WTC11 (cell line): ENCODE measurements around the gene SMOC2. TPM values are rescaled to one million over a fixed set of nuclear protein-coding genes. Genes with fewer than 3 reads are reported as not detected.

Experiments
- ATAC-seq: fragments of 200-7000 bp; cut with Tn5 transposase; 2 replicates; pipeline ENCODE4 v1.10.0; 2021; ENCODE audit warnings: mild to moderate bottlenecking, moderate library complexity
- CTCF ChIA-PET: fragments of 300-600 bp; sonication (Branson Sonifier 250); formaldehyde crosslinking; loops from one replicate; lab custom pipeline; 2021; ENCODE audit warnings: antibody characterized with exemption; lab: Charles Lee
- POLR2A ChIA-PET: fragments of 350-600 bp; sonication (Branson Sonifier 250); formaldehyde crosslinking; loops from one replicate; lab custom pipeline; 2021; ENCODE audit warnings: antibody characterized with exemption; lab: Charles Lee
- DNase-seq: peaks from one replicate; pipeline ENCODE4 v3.0.0; 2021; ENCODE audit warnings: low spot score
- H3K27ac Mint-ChIP-seq: 2 replicates; pipeline ENCODE4 v1.8.0; 2021; ENCODE audit warnings: mixed read lengths
- H3K27me3 Mint-ChIP-seq: 2 replicates; pipeline ENCODE4 v1.8.0; 2021; ENCODE audit warnings: low read depth, mild to moderate bottlenecking, moderate library complexity, mixed read lengths
- H3K36me3 Mint-ChIP-seq: 2 replicates; pipeline ENCODE4 v1.8.0; 2021; ENCODE audit warnings: mixed read lengths
- H3K4me1 Mint-ChIP-seq: 2 replicates; pipeline ENCODE4 v1.8.0; 2022; ENCODE audit warnings: mixed read lengths
- H3K4me3 Mint-ChIP-seq: 2 replicates; pipeline ENCODE4 v1.8.0; 2021; ENCODE audit warnings: mild to moderate bottlenecking, moderate library complexity, mixed read lengths
- H3K9me3 Mint-ChIP-seq: 2 replicates; pipeline ENCODE4 v1.8.0; 2021; ENCODE audit warnings: mixed read lengths
- CREB1 ChIP-seq: sonication (generic); formaldehyde crosslinking; IDR thresholded peaks from 2 replicates; pipeline ENCODE4 v1.8.0; 2023; ENCODE audit warnings: mild to moderate bottlenecking, missing genetic modification reagents
- ELF4 ChIP-seq: sonication (generic); formaldehyde crosslinking; IDR thresholded peaks from 2 replicates; pipeline ENCODE4 v1.8.1; 2022; ENCODE audit warnings: low read depth, mild to moderate bottlenecking, moderate library complexity, missing genetic modification reagents
- EMX1 ChIP-seq: fragments of 250-450 bp; sonication (Bioruptor Pico); IDR thresholded peaks from 2 replicates; pipeline ENCODE4 v1.8.0; 2021; ENCODE audit warnings: mild to moderate bottlenecking
- ETV6 ChIP-seq: sonication (generic); formaldehyde crosslinking; IDR thresholded peaks from 2 replicates; pipeline ENCODE4 v1.8.1; 2022; ENCODE audit warnings: mild to moderate bottlenecking, missing genetic modification reagents
- GRHL2 ChIP-seq: fragments of 250-450 bp; sonication (Bioruptor Pico); IDR thresholded peaks from 2 replicates; pipeline ENCODE4 v1.8.0; 2022; ENCODE audit warnings: mild to moderate bottlenecking, moderate library complexity; ENCODE audit not compliant: insufficient replicate concordance, severe bottlenecking
- GTF2I ChIP-seq: fragments of 250-450 bp; sonication (Bioruptor Pico); conservative IDR thresholded peaks from 2 replicates; pipeline ENCODE4 v1.4.0; 2021; ENCODE audit warnings: mild to moderate bottlenecking
- NFATC4 ChIP-seq: fragments of 250-450 bp; sonication (Bioruptor Pico); IDR thresholded peaks from 2 replicates; pipeline ENCODE4 v1.9.0; 2021; ENCODE audit warnings: mild to moderate bottlenecking
- NFE2L1 ChIP-seq: sonication (generic); formaldehyde crosslinking; IDR thresholded peaks from 2 replicates; pipeline ENCODE4 v1.8.1; 2023; ENCODE audit warnings: missing genetic modification reagents
- NR1H2 ChIP-seq: sonication (generic); formaldehyde crosslinking; IDR thresholded peaks from 2 replicates; pipeline ENCODE4 v1.9.0; 2021; ENCODE audit warnings: mild to moderate bottlenecking, moderate library complexity, missing genetic modification reagents
- NR3C1 ChIP-seq: sonication (generic); formaldehyde crosslinking; conservative IDR thresholded peaks from 2 replicates; pipeline ENCODE4 v1.8.1; 2023; ENCODE audit warnings: low read depth, mild to moderate bottlenecking, missing genetic modification reagents
- RELA ChIP-seq: sonication (generic); formaldehyde crosslinking; IDR thresholded peaks from 2 replicates; pipeline ENCODE4 v1.8.1; 2022; ENCODE audit warnings: missing genetic modification reagents, mild to moderate bottlenecking, borderline replicate concordance
- TEAD1 ChIP-seq: sonication (generic); formaldehyde crosslinking; IDR thresholded peaks from 2 replicates; pipeline ENCODE4 v1.8.0; 2022; ENCODE audit warnings: mild to moderate bottlenecking, missing genetic modification reagents
- TEAD4 ChIP-seq: sonication (generic); formaldehyde crosslinking; IDR thresholded peaks from 2 replicates; pipeline ENCODE4 v1.8.0; 2022; ENCODE audit warnings: mild to moderate bottlenecking, missing genetic modification reagents
- ZNF121 ChIP-seq: sonication (generic); formaldehyde crosslinking; IDR thresholded peaks from 2 replicates; pipeline ENCODE4 v1.8.0; 2023; ENCODE audit warnings: missing genetic modification reagents
- ZNF219 ChIP-seq: sonication (generic); formaldehyde crosslinking; IDR thresholded peaks from 2 replicates; pipeline ENCODE4 v1.8.0; 2023; ENCODE audit warnings: missing genetic modification reagents, mild to moderate bottlenecking, borderline replicate concordance
- ZNF232 ChIP-seq: sonication (generic); formaldehyde crosslinking; IDR thresholded peaks from 2 replicates; pipeline ENCODE4 v1.8.0; 2022; ENCODE audit warnings: mild to moderate bottlenecking, missing genetic modification reagents
- ZNF396 ChIP-seq: fragments of 250-450 bp; sonication (Bioruptor Pico); IDR thresholded peaks from 2 replicates; pipeline ENCODE4 v1.8.0; 2021; ENCODE audit warnings: mild to moderate bottlenecking, moderate library complexity, borderline replicate concordance
- total RNA-seq: library from RNA; stranded (reverse); gene quantifications from 3 replicates; pipeline ENCODE4 v1.2.3, GENCODE V29; 2021
- TF ChIP-seq, protein P1 (sequence below): fragments of 250-450 bp; sonication (Bioruptor Pico); IDR thresholded peaks from 2 replicates; pipeline ENCODE4 v1.9.0; 2021; ENCODE audit warnings: mild to moderate bottlenecking
- TF ChIP-seq, protein P2 (sequence below): sonication (generic); formaldehyde crosslinking; IDR thresholded peaks from 2 replicates; pipeline ENCODE4 v1.8.0; 2022; ENCODE audit warnings: mild to moderate bottlenecking, missing genetic modification reagents
- TF ChIP-seq, protein P3 (sequence below): sonication (generic); formaldehyde crosslinking; IDR thresholded peaks from 2 replicates; pipeline ENCODE4 v1.8.1; 2022; ENCODE audit warnings: mild to moderate bottlenecking, moderate library complexity, missing genetic modification reagents
- TF ChIP-seq, protein P4 (sequence below): sonication (generic); formaldehyde crosslinking; IDR thresholded peaks from 2 replicates; pipeline ENCODE4 v1.8.1; 2023; ENCODE audit warnings: mild to moderate bottlenecking, missing genetic modification reagents, moderate library complexity
- TF ChIP-seq, protein P5 (sequence below): sonication (generic); formaldehyde crosslinking; IDR thresholded peaks from 2 replicates; pipeline ENCODE4 v1.8.1; 2023; ENCODE audit warnings: mild to moderate bottlenecking, moderate library complexity, missing genetic modification reagents
- TF ChIP-seq, protein P6 (sequence below): sonication (generic); formaldehyde crosslinking; IDR thresholded peaks from 2 replicates; pipeline ENCODE4 v1.8.0; 2023; ENCODE audit warnings: mild to moderate bottlenecking, missing genetic modification reagents
- TF ChIP-seq, protein P7 (sequence below): sonication (generic); formaldehyde crosslinking; conservative IDR thresholded peaks from 2 replicates; pipeline ENCODE4 v1.8.1; 2022; ENCODE audit warnings: mild to moderate bottlenecking, missing genetic modification reagents

The SMOC2 gene
- total RNA-seq, 1 experiment from 2014 or later: 3.9 TPM

DNA sequence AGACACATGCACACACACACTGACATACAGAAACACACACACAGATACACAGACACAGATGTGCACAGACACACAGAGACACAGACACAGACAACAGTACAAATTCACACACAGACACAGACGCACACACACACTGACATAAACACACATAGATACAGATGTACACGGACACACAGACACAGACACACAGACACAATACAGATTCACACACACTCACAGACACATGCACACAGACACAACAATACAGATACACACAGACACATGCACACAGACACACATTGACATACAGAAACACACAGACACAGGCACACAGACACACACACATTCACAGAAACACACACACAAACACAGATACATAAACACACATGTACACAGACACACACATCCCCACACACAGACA is 183.6 kb downstream of the SMOC2 start (continued):
- TF ChIP-seq, protein P1, sequence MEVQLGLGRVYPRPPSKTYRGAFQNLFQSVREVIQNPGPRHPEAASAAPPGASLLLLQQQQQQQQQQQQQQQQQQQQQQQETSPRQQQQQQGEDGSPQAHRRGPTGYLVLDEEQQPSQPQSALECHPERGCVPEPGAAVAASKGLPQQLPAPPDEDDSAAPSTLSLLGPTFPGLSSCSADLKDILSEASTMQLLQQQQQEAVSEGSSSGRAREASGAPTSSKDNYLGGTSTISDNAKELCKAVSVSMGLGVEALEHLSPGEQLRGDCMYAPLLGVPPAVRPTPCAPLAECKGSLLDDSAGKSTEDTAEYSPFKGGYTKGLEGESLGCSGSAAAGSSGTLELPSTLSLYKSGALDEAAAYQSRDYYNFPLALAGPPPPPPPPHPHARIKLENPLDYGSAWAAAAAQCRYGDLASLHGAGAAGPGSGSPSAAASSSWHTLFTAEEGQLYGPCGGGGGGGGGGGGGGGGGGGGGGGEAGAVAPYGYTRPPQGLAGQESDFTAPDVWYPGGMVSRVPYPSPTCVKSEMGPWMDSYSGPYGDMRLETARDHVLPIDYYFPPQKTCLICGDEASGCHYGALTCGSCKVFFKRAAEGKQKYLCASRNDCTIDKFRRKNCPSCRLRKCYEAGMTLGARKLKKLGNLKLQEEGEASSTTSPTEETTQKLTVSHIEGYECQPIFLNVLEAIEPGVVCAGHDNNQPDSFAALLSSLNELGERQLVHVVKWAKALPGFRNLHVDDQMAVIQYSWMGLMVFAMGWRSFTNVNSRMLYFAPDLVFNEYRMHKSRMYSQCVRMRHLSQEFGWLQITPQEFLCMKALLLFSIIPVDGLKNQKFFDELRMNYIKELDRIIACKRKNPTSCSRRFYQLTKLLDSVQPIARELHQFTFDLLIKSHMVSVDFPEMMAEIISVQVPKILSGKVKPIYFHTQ (CRISPR knock-in tag): no peak
- no peak for TF ChIP-seq TEAD4
- TF ChIP-seq, protein P2, sequence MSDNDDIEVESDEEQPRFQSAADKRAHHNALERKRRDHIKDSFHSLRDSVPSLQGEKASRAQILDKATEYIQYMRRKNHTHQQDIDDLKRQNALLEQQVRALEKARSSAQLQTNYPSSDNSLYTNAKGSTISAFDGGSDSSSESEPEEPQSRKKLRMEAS (CRISPR knock-in tag): no peak
- no peak for TF ChIP-seq CREB1 (CRISPR knock-in tag)

DNA sequence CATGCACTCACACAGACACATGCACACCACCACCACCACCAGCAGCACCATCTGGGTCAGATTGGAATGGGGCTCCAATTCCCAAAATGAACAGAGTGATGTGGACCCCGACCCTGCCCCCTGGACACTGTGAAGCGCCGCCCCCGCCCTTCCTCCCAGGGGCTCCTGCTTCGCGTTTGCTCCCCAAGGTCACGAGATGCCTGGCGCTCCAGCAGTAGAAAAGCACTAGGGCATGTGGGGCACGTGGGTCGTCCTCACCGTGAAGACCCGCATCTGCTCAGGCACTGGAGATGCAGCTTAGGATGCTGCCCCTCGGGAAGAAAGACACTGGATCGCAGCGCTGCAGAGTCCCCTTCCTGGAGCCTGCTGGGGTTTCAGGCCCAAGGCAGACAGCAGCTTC is 184.0 kb downstream of the SMOC2 start:
- no peak for DNase-seq
- ATAC-seq: no peak
- POLR2A ChIA-PET: no interaction called here

DNA sequence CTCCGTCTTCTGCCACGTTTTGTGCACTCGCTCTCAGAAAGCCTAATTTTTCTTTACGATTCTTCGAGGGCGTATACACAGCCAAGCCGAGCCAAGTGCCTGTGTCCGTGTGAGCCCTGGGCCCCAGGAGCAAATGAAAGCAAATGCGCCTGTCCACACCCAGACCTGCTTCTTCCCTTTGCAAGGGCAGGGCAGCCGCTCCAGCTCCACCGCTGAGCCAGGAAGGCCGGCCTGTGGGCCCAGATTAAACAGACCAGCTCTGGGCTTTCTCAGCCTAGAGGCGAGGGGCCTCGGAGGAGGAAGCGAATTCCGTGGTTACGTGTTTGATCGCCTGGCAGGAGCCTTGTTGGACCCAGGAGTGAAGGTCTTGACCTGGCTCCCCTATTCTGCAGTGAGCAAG is 184.6 kb downstream of the SMOC2 start:
- Mint-ChIP-seq H3K36me3 (peaks cover 12% of the 10 kb centered on the region), H3K4me3 (no peak overlapping the region), H3K9me3 (peaks cover 14% of the 10 kb centered on the region), H3K27me3 (peaks cover 4% of the 10 kb centered on the region; the same call in 1 of the 2 replicates), H3K4me1 (peaks cover 9% of the 10 kb centered on the region), H3K27ac (no peak overlapping the region)
- POLR2A ChIA-PET: no interaction called here
- CTCF ChIA-PET: interaction anchor here (1.3 kb wide), 1 partner anchor 256 kb away, joined by 5 read pairs; no protein-coding TSS in a partner anchor
- no peak for DNase-seq
- ATAC-seq: peak; percentile 55; the same call in 1 of the 2 replicates
- TF ChIP-seq TEAD1 (CRISPR knock-in tag) (no peak), NFATC4 (no peak), EMX1 (no peak), ELF4 (CRISPR knock-in tag) (no peak), NFE2L1 (CRISPR knock-in tag) (no peak), ZNF232 (CRISPR knock-in tag) (no peak), GRHL2 (no peak), ETV6 (CRISPR knock-in tag) (no peak), TEAD4 (no peak)
- TF ChIP-seq, protein P3, sequence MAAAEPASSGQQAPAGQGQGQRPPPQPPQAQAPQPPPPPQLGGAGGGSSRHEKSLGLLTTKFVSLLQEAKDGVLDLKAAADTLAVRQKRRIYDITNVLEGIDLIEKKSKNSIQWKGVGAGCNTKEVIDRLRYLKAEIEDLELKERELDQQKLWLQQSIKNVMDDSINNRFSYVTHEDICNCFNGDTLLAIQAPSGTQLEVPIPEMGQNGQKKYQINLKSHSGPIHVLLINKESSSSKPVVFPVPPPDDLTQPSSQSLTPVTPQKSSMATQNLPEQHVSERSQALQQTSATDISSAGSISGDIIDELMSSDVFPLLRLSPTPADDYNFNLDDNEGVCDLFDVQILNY (CRISPR knock-in tag): no peak
- TF ChIP-seq, protein P4, sequence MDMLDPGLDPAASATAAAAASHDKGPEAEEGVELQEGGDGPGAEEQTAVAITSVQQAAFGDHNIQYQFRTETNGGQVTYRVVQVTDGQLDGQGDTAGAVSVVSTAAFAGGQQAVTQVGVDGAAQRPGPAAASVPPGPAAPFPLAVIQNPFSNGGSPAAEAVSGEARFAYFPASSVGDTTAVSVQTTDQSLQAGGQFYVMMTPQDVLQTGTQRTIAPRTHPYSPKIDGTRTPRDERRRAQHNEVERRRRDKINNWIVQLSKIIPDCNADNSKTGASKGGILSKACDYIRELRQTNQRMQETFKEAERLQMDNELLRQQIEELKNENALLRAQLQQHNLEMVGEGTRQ (CRISPR knock-in tag): no peak
- TF ChIP-seq, protein P5, sequence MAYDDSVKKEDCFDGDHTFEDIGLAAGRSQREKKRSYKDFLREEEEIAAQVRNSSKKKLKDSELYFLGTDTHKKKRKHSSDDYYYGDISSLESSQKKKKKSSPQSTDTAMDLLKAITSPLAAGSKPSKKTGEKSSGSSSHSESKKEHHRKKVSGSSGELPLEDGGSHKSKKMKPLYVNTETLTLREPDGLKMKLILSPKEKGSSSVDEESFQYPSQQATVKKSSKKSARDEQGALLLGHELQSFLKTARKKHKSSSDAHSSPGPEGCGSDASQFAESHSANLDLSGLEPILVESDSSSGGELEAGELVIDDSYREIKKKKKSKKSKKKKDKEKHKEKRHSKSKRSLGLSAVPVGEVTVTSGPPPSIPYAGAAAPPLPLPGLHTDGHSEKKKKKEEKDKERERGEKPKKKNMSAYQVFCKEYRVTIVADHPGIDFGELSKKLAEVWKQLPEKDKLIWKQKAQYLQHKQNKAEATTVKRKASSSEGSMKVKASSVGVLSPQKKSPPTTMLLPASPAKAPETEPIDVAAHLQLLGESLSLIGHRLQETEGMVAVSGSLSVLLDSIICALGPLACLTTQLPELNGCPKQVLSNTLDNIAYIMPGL: no peak

More for the DNA sequence above, 184.0 kb downstream of the SMOC2 start:
- CTCF ChIA-PET: interaction anchor here (1.3 kb wide), 1 partner anchor 255 kb away, joined by 5 read pairs; no protein-coding TSS in a partner anchor
- H3K36me3 Mint-ChIP-seq: 0 out of 2 replicates have a peak, but pooled peaks cover 5% of the 10 kb centered on the region
- TF ChIP-seq, protein P6, sequence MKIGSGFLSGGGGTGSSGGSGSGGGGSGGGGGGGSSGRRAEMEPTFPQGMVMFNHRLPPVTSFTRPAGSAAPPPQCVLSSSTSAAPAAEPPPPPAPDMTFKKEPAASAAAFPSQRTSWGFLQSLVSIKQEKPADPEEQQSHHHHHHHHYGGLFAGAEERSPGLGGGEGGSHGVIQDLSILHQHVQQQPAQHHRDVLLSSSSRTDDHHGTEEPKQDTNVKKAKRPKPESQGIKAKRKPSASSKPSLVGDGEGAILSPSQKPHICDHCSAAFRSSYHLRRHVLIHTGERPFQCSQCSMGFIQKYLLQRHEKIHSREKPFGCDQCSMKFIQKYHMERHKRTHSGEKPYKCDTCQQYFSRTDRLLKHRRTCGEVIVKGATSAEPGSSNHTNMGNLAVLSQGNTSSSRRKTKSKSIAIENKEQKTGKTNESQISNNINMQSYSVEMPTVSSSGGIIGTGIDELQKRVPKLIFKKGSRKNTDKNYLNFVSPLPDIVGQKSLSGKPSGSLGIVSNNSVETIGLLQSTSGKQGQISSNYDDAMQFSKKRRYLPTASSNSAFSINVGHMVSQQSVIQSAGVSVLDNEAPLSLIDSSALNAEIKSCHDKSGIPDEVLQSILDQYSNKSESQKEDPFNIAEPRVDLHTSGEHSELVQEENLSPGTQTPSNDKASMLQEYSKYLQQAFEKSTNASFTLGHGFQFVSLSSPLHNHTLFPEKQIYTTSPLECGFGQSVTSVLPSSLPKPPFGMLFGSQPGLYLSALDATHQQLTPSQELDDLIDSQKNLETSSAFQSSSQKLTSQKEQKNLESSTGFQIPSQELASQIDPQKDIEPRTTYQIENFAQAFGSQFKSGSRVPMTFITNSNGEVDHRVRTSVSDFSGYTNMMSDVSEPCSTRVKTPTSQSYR: no peak
- TF ChIP-seq ZNF219 (no peak), ZNF121 (no peak), NR3C1 (CRISPR knock-in tag) (no peak), RELA (no peak), ZNF396 (CRISPR knock-in tag) (no peak), NR1H2 (CRISPR knock-in tag) (no peak), GTF2I (CRISPR knock-in tag) (no peak)
- TF ChIP-seq, protein P5: no peak
- TF ChIP-seq, protein P7, sequence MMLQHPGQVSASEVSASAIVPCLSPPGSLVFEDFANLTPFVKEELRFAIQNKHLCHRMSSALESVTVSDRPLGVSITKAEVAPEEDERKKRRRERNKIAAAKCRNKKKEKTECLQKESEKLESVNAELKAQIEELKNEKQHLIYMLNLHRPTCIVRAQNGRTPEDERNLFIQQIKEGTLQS (CRISPR knock-in tag): no peak
- TF ChIP-seq, all 79 proteins: peak for 0
- H3K9me3 Mint-ChIP-seq: peaks cover 8% of the 10 kb centered on the region; the same call in 1 of the 2 replicates
- no peak overlapping the region for H3K27ac Mint-ChIP-seq
- no peaks in the 10 kb centered on the region; the same call in 1 of the 2 replicates for H3K27me3 Mint-ChIP-seq
- H3K4me3 Mint-ChIP-seq: no peak overlapping the region
- H3K4me1 Mint-ChIP-seq: peaks cover 4% of the 10 kb centered on the region; the same call in 1 of the 2 replicates
